NCI-H1436 treated with DMSO at 0.1 percent for 48 hours (cell line): ENCODE measurements around the gene CCDC40.

Experiments
- DNase-seq: peaks from one replicate; lab custom pipeline; 2025; lab: John Stamatoyannopoulos, UW

CCDC40 gene

DNA sequence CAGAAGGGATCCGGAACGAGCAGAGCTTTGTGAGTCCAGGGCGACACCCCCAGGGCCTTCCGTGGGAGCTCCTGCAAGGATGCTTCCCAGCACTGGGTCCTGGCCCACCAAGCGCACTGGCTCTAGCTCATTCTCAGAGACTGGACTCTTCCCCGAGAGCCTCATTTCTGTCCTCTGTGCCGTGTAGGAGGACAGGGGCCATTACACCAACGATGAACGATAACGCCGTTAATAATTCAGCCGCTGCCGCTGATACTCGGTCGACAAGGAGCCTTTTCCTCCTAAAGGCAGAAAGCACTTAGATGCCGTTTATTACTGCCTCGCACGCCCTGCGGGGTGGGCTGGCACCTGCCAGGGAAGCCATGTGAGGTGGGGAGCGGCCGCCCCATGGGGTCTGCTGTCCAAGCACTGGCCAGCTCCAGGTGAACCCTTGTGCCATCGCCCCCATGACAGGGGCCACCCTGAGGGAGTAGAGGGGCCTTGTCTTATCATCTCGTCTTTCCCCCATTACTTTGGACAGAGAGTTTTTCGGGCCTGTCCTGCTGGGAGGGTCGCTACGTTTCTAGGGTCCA lies 34.3 kb upstream of the CCDC40 start:
- DNase-seq = no peak

DNA sequence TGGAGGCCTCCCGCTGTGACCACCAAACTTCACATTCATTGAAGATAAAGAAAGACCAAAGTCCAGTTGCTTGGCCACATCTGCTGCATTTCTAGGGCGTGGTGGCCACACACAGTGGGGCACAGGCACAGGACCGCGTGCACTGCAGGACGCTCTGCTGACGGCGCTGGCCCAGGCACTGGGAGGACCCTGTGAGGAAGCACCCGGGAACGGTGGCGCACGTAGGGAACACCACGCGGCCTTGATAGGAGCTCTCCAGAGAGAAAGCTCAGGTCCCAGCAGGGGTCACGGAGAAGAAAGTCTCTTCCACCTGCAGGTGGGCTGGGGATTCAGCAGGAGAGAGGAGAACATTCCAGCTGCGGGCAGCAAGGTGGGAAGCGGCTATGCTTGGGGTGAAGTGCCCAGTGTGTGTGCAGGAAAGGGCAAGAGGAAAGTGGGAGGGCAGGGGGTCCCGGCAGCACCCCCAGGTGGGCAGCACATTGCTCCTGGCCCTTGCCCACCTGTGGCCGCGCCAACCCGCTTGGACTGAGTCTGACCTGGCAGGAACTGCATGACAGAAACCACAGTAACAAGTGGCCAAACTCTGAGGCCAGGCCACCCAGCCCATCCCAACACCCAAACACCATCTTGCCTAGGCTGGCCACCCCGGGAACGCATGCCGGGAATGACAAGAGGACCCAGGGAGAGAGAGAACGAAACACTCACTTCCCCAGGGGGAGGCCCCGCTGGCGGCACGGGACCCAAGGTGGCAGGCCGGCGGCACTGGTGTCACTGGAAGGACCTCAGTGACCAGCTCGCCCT lies 33.6 kb upstream of the CCDC40 start:
- DNase-seq = no peak

GRCh38 chr17:80003969-80004368 lies 32.5 kb upstream of the CCDC40 start:
- no peak for DNase-seq

- DNase-seq = no peak
Observed at GRCh38 chr17:80005360-80006338, 30.8 kb upstream of the CCDC40 start.

DNA sequence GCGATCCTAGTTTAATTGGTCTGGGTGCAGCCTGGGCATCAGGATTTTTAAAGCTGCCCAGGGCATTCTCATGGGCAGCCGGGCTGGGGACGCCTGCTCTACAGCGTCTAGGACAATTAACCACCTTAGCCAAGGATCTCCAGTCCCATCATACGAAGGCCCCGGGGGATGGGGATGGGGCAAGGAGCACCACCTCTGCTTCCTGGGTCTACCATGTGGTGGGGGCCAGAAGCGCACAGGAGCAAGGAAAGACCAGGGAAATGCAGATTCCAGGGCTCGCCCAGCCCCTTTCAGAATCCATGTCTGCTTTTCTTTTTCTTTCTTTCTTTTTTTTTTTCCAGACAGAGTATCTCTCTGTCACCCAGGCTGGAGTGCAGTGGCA lies 30.1 kb upstream of the CCDC40 start:
- no peak for DNase-seq

DNA sequence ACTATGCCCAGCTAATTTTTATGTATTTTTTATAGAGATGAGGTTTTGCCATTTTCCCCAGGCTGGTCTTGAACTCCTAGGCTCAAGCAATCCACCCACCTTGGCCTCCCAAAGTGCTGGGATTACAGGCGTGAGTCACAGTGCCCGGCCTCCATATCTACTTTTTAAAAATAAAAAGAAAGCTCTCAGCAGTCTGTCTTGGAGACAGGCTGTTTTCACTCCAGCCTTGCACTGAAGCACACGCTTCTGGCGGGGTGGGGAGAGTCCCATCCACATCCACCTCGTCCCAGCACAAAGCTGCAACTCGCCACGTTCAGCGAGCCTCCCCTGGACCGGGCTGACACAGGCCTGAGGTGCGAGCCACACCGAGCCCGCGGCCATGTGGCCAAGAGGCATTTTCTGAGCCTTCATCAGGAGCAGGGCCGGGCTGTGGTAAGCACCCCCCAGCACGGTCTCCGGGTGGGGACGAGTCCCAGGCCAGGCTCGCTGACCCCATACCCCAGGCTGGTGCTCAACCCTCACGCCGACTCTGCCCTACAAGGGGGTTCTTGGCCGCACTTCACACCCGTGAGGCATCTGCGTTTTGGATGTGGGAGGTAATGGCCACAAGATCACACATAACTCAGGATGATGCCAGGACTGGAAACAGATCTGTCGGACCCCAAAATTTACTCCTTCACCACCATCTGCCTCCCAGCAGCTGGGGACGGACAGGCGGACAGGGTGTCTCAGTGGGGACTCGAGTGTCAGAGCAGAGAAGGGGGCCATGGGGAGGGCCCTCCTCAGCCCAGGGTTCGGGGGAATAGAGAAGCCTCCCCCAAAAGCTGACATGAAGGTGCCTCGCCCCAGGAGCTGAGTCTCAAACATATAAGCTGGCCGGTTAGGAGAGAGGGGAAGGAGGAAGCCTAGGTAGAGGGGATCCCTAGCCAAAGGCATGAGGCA lies 29.4 kb upstream of the CCDC40 start:
- no peak for DNase-seq

GRCh38 chr17:80007939-80008338 lies 28.5 kb upstream of the CCDC40 start:
- no peak for DNase-seq

DNA sequence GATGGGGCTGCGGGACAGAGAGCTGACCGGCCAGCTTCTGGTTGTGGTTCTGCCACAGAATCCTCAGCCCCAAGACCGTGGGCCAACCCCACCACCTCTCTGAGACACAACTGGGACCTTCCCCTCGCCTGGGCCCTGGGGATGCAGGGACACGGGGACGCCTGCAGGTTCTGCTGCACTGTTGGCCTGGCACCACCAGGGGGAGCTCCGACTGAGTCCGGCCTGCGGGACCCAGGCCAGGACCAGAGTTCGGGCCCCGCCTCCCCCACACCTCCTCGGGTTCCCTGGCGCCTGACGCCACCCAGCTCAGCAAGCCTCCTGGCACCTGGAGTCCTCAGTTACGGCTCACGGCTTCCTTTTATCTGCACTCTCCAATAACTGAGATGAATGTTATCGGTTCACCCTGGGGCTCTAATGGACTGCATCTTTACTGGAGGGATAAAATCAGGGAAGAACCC lies 28.0 kb upstream of the CCDC40 start:
- DNase-seq = peak; percentile 43

- no peak for DNase-seq
Observed at GRCh38 chr17:80008848-80009247, 27.6 kb upstream of the CCDC40 start.

- DNase-seq = no peak
Observed at GRCh38 chr17:80009391-80010282, 26.8 kb upstream of the CCDC40 start.

DNA sequence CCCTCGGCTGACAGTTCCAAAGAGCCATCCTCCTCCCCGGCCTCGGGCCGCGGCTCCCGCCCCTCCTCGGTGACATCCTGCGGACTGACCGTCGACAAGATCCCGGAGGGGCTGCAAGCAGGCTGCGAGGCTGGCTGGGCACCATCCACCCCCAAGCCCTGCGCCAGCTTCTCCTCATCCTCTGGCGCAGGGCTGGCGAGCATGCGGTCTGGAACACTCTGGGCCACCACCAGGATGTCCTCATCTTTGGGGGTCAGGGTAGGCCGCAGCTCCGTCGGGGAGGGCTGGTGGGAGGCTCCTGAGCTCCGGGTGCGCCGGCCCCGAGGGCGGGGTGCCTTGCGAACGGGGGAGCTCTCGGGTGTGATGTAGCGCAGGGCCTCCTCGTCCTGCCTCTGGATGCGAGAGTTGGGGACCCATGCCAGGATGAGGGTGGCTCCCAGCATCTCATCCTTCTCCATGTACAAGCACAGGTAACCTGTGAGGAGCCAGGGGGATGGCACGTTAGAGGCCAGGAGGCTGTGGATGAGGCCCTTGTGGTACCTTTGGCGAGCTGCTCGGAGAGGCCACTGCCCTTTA lies 26.1 kb upstream of the CCDC40 start:
- DNase-seq = no peak

- DNase-seq = no peak
Observed at GRCh38 chr17:80011989-80012555, 24.4 kb upstream of the CCDC40 start.

DNA sequence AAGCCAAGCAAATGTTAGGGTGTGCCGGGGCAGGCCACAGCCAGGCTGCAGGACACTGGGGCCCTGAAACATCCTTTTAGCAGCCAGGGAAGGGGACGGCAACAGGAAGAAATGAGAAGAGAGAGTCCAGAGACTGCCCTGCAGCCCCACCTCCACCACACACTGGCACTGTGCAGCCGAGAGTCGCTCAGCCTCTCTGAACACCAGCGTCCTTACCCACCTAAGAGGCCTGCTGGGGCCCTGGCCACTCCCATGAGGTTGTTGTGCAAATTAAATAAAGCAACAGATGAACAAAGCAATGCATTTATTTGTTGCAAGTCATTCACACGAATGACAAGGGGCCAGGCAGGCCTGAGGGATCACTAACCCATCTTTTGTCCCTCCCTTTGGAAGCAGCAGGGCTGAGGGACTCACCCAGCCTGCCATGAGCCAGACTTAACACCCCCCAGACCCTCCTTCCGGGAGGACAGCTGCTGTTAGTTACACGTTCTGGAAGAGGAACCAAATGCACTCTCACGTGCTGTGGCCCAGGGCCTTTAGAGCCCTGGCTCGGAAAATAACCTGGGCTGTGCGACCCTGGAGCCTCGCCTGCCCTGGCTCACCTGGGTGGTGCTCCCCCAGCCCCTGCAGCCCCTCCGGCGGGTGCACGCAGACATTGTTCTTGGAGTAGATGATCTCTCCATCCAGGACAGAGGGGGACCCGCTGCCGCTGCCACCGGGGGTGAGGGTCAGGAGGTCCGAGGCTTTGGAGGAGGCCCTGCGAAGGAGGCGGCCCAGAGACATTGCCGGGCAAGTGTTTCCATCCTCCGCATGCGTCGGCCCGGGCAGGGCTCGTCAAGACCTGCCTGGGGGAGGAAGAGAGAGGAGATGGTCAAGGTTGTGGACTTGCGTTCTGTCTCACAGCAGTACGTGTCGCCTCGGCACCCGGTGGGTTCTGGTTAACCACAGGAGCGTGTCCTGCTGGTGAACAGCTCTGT lies 23.4 kb upstream of the CCDC40 start:
- no peak for DNase-seq

- DNase-seq = no peak
Observed at GRCh38 chr17:80017226-80018010, 19.0 kb upstream of the CCDC40 start.

GRCh38 chr17:80018917-80019651 lies 17.4 kb upstream of the CCDC40 start:
- DNase-seq = no peak

DNA sequence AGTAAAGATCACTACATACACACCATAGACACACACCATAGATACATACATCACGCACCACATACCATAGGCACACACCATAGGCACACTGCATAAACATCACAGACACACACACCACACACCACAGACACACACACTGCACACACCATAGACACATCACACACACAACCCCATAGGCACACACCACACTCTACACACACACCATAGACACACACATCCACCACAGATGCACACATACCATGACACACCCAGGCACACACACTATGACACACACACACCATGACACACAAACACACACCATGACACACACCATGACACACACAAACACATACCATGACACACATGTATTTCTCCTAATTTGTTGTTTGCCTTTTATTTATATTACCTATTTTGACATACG lies 14.8 kb upstream of the CCDC40 start:
- DNase-seq = no peak
